ENCODE measurements around the gene ADAM19.

The ADAM19 gene

DNA sequence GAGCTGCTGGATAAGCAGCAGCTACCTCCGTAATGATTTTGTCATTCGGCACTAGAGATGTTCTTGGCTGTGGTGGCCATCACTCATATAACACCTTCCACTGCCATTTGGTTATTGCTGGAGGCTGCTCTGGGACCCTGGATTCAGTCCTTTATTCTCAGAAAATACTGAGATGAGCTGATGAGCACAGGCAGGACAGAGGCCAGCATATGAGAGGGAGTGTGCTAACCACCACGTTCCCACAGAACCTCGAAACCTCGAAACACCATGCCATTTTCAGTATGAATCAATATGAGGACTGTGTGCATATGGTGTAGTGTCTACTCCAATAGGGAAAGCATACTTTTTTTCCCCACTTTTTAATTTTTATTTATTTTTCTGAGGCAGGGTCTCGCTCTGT lies 56.6 kb downstream of the ADAM19 start:
- Histone ChIP-seq H3K79me2 (no peaks in the 10 kb centered on the region), H3K27me3 (ENCODE audit: control insufficient read depth, insufficient read depth, low read length) (no peaks in the 10 kb centered on the region), H3K4me1 (no peaks in the 10 kb centered on the region), H3K9me3 (ENCODE audit: control insufficient read depth, low read length) (no peaks in the 10 kb centered on the region), H3K4me3 (ENCODE audit: low read depth, low read length) (no peak overlapping the region), H2AFZ (no peak overlapping the region), H3K9ac (no peak overlapping the region), H3K4me2 (ENCODE audit: low read length) (no peak overlapping the region), H3K27ac (no peak overlapping the region), H3K36me3 (ENCODE audit: control insufficient read depth, insufficient read depth, low read length) (no peaks in the 10 kb centered on the region)
- TF ChIP-seq, protein P1, sequence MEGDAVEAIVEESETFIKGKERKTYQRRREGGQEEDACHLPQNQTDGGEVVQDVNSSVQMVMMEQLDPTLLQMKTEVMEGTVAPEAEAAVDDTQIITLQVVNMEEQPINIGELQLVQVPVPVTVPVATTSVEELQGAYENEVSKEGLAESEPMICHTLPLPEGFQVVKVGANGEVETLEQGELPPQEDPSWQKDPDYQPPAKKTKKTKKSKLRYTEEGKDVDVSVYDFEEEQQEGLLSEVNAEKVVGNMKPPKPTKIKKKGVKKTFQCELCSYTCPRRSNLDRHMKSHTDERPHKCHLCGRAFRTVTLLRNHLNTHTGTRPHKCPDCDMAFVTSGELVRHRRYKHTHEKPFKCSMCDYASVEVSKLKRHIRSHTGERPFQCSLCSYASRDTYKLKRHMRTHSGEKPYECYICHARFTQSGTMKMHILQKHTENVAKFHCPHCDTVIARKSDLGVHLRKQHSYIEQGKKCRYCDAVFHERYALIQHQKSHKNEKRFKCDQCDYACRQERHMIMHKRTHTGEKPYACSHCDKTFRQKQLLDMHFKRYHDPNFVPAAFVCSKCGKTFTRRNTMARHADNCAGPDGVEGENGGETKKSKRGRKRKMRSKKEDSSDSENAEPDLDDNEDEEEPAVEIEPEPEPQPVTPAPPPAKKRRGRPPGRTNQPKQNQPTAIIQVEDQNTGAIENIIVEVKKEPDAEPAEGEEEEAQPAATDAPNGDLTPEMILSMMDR (IDR thresholded peaks at IDR 0.05): no peak

DNA sequence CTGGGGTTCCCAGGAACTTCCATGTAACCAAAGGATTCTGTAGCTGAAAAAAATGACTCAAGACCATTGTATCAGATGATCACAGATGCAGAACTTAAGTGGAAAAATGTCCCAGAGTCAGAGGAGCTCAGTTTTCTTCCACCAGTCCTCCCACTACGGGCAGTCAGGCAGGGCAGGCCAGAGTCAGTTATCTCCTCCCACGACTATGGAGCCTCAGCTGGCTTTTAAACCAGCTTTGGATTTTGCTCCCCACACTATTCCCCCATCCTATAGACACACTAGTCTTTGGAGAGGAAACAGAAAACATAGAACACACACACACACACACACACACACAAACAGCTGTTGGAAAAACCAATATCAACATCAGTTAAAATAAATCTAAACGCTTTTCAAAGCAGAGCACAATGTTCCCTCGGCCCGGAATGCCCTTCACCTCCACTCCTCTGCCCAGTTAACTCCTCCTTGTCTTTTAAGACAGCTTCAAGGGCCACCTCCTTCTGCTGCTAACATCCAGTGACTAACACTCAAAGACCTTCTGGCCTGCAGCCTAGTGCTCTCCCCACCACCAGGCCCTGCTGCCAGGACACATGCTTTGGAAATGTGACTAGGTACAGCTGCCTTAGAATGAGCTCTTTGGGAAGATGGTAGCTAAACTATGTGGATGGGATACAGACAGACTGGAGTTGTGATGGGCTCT lies 58.8 kb downstream of the ADAM19 start:
- no peaks in the 10 kb centered on the region for H3K27me3 ChIP-seq (ENCODE audit: control insufficient read depth, insufficient read depth, low read length)
- no peaks in the 10 kb centered on the region for H3K36me3 ChIP-seq (ENCODE audit: control insufficient read depth, insufficient read depth, low read length)
- H3K4me1 ChIP-seq: no peaks in the 10 kb centered on the region
- H3K4me2 ChIP-seq (ENCODE audit: low read length): no peak overlapping the region
- H3K27ac ChIP-seq: no peak overlapping the region
- no peak overlapping the region for H3K9ac ChIP-seq
- H3K4me3 ChIP-seq (ENCODE audit: low read depth, low read length): no peak overlapping the region
- TF ChIP-seq, protein P1 (IDR thresholded peaks at IDR 0.05): no peak
- no peaks in the 10 kb centered on the region for H3K79me2 ChIP-seq
- H3K9me3 ChIP-seq (ENCODE audit: control insufficient read depth, low read length): no peaks in the 10 kb centered on the region
- no peak overlapping the region for H2AFZ ChIP-seq

DNA sequence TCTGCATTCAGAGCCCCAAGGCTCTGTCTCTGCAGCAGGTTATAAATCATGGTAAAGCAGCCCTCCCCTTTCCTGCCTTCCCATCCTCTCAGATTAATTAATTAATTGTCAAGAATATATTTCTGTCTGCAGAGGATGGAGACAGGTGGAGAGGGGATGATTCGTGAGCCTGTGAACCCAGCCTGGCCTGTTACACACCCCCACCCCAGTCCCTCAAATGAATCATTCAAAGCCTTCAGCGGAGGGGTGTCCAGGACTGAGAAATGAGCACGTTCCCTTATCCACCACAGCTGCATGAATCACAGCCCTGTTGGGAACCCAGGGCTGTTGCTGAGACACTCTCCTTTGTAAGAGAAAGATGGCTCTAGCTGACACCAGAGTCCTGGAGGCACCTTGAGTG lies 59.6 kb downstream of the ADAM19 start:
- Histone ChIP-seq H2AFZ (no peak overlapping the region), H3K79me2 (no peaks in the 10 kb centered on the region), H3K36me3 (ENCODE audit: control insufficient read depth, insufficient read depth, low read length) (no peaks in the 10 kb centered on the region), H3K9me3 (ENCODE audit: control insufficient read depth, low read length) (no peaks in the 10 kb centered on the region), H3K4me1 (no peaks in the 10 kb centered on the region), H3K4me2 (ENCODE audit: low read length) (no peak overlapping the region), H3K4me3 (ENCODE audit: low read depth, low read length) (no peak overlapping the region), H3K9ac (no peak overlapping the region), H3K27ac (no peak overlapping the region), H3K27me3 (ENCODE audit: control insufficient read depth, insufficient read depth, low read length) (no peaks in the 10 kb centered on the region)
- TF ChIP-seq, protein P1 (IDR thresholded peaks at IDR 0.05): no peak

DNA sequence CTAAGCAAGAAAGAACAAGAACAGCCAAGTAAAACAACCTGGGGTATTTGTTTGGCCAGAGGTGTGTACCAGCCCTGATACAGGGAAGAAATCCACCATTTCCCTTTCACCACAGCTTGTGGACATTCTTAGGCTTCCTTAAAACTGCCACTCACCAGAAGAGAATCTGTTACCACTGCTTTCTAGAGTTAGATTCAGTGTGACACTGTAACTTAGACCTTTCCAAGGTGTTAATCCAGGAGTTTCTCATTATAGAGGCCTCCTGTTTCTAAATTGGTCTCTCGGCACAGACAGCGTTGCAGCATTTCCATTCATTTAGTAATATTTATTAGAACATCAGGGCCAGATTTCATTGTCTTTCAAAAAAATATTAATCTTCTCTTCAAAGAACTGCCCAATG lies 60.6 kb downstream of the ADAM19 start:
- Histone ChIP-seq H3K9me3 (ENCODE audit: control insufficient read depth, low read length) (no peaks in the 10 kb centered on the region), H3K4me1 (no peaks in the 10 kb centered on the region), H3K4me3 (ENCODE audit: low read depth, low read length) (no peak overlapping the region), H3K9ac (no peak overlapping the region), H3K4me2 (ENCODE audit: low read length) (no peak overlapping the region), H3K27me3 (ENCODE audit: control insufficient read depth, insufficient read depth, low read length) (no peaks in the 10 kb centered on the region), H3K36me3 (ENCODE audit: control insufficient read depth, insufficient read depth, low read length) (no peaks in the 10 kb centered on the region), H2AFZ (no peak overlapping the region), H3K79me2 (no peaks in the 10 kb centered on the region), H3K27ac (no peak overlapping the region)
- TF ChIP-seq, protein P1 (IDR thresholded peaks at IDR 0.05): no peak

DNA sequence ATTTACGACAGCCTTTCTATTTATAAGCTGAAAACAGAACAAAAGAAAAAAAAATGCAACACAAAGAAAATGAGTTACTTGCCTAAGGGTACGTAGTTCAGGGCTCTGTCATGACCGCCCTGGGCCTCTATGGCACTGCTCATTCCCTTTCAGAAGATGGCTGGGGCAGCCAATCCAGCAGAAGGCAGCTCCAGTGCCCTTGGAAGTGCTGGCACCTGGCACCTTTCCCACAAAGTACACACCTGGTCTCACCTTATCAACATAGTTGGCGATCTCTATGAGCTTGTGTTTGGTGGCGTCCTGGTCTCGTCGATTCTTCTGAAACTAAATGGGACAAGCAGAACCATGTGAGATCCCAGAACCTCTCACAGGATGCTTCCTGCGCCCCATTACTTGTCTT lies 62.4 kb downstream of the ADAM19 start:
- Histone ChIP-seq H3K36me3 (ENCODE audit: control insufficient read depth, insufficient read depth, low read length) (no peaks in the 10 kb centered on the region), H3K4me2 (ENCODE audit: low read length) (no peak overlapping the region), H3K79me2 (no peaks in the 10 kb centered on the region), H3K27me3 (ENCODE audit: control insufficient read depth, insufficient read depth, low read length) (no peaks in the 10 kb centered on the region), H3K9me3 (ENCODE audit: control insufficient read depth, low read length) (no peaks in the 10 kb centered on the region), H2AFZ (no peak overlapping the region), H3K4me3 (ENCODE audit: low read depth, low read length) (no peak overlapping the region), H3K4me1 (no peaks in the 10 kb centered on the region), H3K9ac (no peak overlapping the region), H3K27ac (no peak overlapping the region)
- TF ChIP-seq, protein P1 (IDR thresholded peaks at IDR 0.05): no peak

All from parathyroid adenoma (tissue), 2 donors.